Mammary epithelial cell (primary cell): ENCODE data around the gene SH2B2.

Source experiments
- EZH2 ChIP-seq: IDR thresholded peaks from 2 replicates; pipeline ENCODE4 v1.6.1; 2012; ENCODE audit warnings: low read length, inconsistent platforms, borderline replicate concordance
- TF ChIP-seq, protein P1 (sequence below), 2 donors: IDR thresholded peaks in 1 of 2; conservative IDR thresholded peaks in 1 of 2; 2 replicates each; pipeline ENCODE4 v1.5.1; 2011 to 2012; ENCODE audit warnings: inconsistent platforms in 2 of 2, low read length in 2 of 2, mild to moderate bottlenecking in 2 of 2, control low read depth in 1 of 2, low read depth in 1 of 2; ENCODE audit not compliant: insufficient read depth in 1 of 2; ENCODE audit errors: extremely low read depth in 1 of 2

DNA sequence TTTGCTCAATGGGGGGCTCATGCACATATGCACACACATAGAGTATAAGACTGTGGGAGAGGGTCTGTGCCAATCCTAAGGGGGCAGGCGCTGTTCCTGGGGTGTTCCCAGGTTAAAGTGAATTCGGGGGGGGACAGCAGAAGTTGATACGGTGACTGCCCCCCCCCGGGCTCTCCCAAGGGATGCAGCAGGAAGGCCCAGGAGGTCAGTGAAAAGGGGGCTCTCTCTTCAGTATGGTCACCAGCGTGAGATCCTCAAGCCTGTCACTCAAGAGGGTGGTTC, 37.2 kb downstream of the SH2B2 start:
- no peak for TF ChIP-seq EZH2
- TF ChIP-seq, protein P1, sequence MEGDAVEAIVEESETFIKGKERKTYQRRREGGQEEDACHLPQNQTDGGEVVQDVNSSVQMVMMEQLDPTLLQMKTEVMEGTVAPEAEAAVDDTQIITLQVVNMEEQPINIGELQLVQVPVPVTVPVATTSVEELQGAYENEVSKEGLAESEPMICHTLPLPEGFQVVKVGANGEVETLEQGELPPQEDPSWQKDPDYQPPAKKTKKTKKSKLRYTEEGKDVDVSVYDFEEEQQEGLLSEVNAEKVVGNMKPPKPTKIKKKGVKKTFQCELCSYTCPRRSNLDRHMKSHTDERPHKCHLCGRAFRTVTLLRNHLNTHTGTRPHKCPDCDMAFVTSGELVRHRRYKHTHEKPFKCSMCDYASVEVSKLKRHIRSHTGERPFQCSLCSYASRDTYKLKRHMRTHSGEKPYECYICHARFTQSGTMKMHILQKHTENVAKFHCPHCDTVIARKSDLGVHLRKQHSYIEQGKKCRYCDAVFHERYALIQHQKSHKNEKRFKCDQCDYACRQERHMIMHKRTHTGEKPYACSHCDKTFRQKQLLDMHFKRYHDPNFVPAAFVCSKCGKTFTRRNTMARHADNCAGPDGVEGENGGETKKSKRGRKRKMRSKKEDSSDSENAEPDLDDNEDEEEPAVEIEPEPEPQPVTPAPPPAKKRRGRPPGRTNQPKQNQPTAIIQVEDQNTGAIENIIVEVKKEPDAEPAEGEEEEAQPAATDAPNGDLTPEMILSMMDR (conservative IDR thresholded peaks at IDR 0.05 in 1 of 2, IDR thresholded peaks at IDR 0.05 in 1 of 2; ENCODE audit: extremely low read depth in 1 of 2, insufficient read depth in 1 of 2, low read depth in 1 of 2, low read length in 2 of 2) = no peak
